SK-N-SH (cell line): Measurements from ENCODE around the gene OSTF1. TPM values are rescaled to one million over a fixed set of nuclear protein-coding genes. Genes with fewer than 3 reads are reported as not detected.

Experiments used
- CTCF ChIA-PET: fragments of 300-600, 350-600 bp; formaldehyde crosslinking; extraction: SDS; loops from one replicate; lab custom pipeline; 2021; lab: Yijun Ruan, JAX
- POLR2A ChIA-PET: fragments of 350-600 bp; sonication (Branson Sonifier 250); formaldehyde crosslinking; extraction: SDS; loops from one replicate; lab custom pipeline; 2020; ENCODE audit warnings: antibody characterized with exemption, inconsistent platforms; lab: Yijun Ruan, JAX
- DNase-seq: peaks from one replicate; pipeline ENCODE4 v3.0.0; 2012
- H2AFZ ChIP-seq: fragments of 200-600 bp; sonication (generic); 2 replicates; pipeline ENCODE4 v1.8.1; 2016; ENCODE audit warnings: antibody characterized with exemption, mild to moderate bottlenecking, low read depth
- H3F3A ChIP-seq: fragments of 200-600 bp; sonication (generic); replicated peaks from 2 replicates; pipeline ENCODE3; 2016; ENCODE audit warnings: antibody characterized with exemption, mild to moderate bottlenecking; ENCODE audit not compliant: insufficient read depth
- H3K27ac ChIP-seq, 2 experiments: fragments of 200-500 bp in 1 of 2; fragments of 200-600 bp in 1 of 2; sonication (Bioruptor generic) in 1 of 2; sonication (generic), shearing (Covaris generic) in 1 of 2; 2 replicates each; pipeline versions ENCODE4 v1.5.1 to v1.6.1; 2014 to 2016; ENCODE audit warnings: low read depth in 2 of 2, inconsistent platforms in 1 of 2, low read length in 1 of 2, mild to moderate bottlenecking in 1 of 2, mixed read lengths in 1 of 2
- H3K27me3 ChIP-seq: fragments of 200-600 bp; sonication (generic), shearing (Covaris generic); 2 replicates; pipeline ENCODE4 v1.6.1; 2016; ENCODE audit warnings: mixed run types; ENCODE audit not compliant: insufficient read depth
- H3K36me3 ChIP-seq, 2 experiments: fragments of 200-500 bp in 1 of 2; fragments of 200-600 bp in 1 of 2; sonication (Bioruptor generic) in 1 of 2; sonication (generic) in 1 of 2; replicated peaks in 1 of 2; 2 replicates each; pipeline versions ENCODE3 to v1.5.1; 2014 to 2016; ENCODE audit warnings: low read length in 1 of 2, mild to moderate bottlenecking in 1 of 2; ENCODE audit not compliant: insufficient read depth in 2 of 2, control insufficient read depth in 1 of 2
- H3K4me1 ChIP-seq, 2 experiments: fragments of 200-500 bp in 1 of 2; fragments of 200-600 bp in 1 of 2; sonication (Bioruptor generic) in 1 of 2; sonication (generic), shearing (Covaris generic) in 1 of 2; 2 replicates each; pipeline versions ENCODE4 v1.5.1 to v1.6.1; 2014 to 2016; ENCODE audit warnings: low read depth in 1 of 2, low read length in 1 of 2, mixed run types in 1 of 2; ENCODE audit not compliant: insufficient read depth in 2 of 2, control insufficient read depth in 1 of 2
- H3K4me2 ChIP-seq: fragments of 200-600 bp; sonication (generic), shearing (Covaris generic); 2 replicates; pipeline ENCODE4 v1.6.1; 2017; ENCODE audit warnings: mixed run types
- H3K4me3 ChIP-seq, 2 experiments: fragments of 200-500 bp in 1 of 2; fragments of 200-600 bp in 1 of 2; sonication (Bioruptor generic) in 1 of 2; sonication (generic), shearing (Covaris generic) in 1 of 2; 2 replicates each; pipeline versions ENCODE4 v1.5.1 to v1.8.1; 2014 to 2016; ENCODE audit warnings: low read depth in 2 of 2, inconsistent platforms in 1 of 2, low read length in 1 of 2, mild to moderate bottlenecking in 1 of 2, mixed read lengths in 1 of 2, moderate library complexity in 1 of 2
- H3K79me2 ChIP-seq: fragments of 200-600 bp; sonication (generic); 2 replicates; pipeline ENCODE4 v1.8.1; 2017; ENCODE audit warnings: mild to moderate bottlenecking; ENCODE audit not compliant: insufficient read depth
- H3K9ac ChIP-seq: fragments of 200-600 bp; sonication (generic); 2 replicates; pipeline ENCODE4 v1.6.1; 2017; ENCODE audit warnings: mixed run types
- H3K9me2 ChIP-seq: fragments of 200-600 bp; sonication (generic); 2 replicates; pipeline ENCODE4 v1.6.1; 2017; ENCODE audit warnings: mixed run types
- H3K9me3 ChIP-seq: fragments of 200-600 bp; sonication (generic); 2 replicates; pipeline ENCODE4 v1.6.1; 2017; ENCODE audit warnings: mixed run types, mild to moderate bottlenecking, moderate library complexity
- H4K20me1 ChIP-seq: fragments of 200-600 bp; sonication (generic); 2 replicates; pipeline ENCODE4 v1.6.1; 2017; ENCODE audit warnings: mild to moderate bottlenecking, mixed run types; ENCODE audit not compliant: insufficient read depth
- CHD2 ChIP-seq: fragments of 150-350 bp; IDR thresholded peaks from 2 replicates; pipeline ENCODE4 v1.6.1; 2018; ENCODE audit warnings: low read length; ENCODE audit not compliant: partially characterized antibody
- FOXJ3 ChIP-seq: sonication (generic); formaldehyde crosslinking; IDR thresholded peaks from 2 replicates; pipeline ENCODE4 v1.5.1; 2020; ENCODE audit warnings: mild to moderate bottlenecking, missing genetic modification reagents
- JUND ChIP-seq: IDR thresholded peaks from 2 replicates; pipeline ENCODE4 v1.4.0; 2012
- MAX ChIP-seq: IDR thresholded peaks from 2 replicates; pipeline ENCODE4 v1.4.0; 2012; ENCODE audit warnings: low read depth
- MXI1 ChIP-seq: IDR thresholded peaks from 2 replicates; pipeline ENCODE4 v1.6.1; 2012; ENCODE audit warnings: mild to moderate bottlenecking, low read depth, low read length, improper control_type of control experiment
- NFIC ChIP-seq: IDR thresholded peaks from 2 replicates; pipeline ENCODE4 v1.4.0; 2012; ENCODE audit warnings: borderline replicate concordance
- POLR2AphosphoS5 ChIP-seq: IDR thresholded peaks from 2 replicates; pipeline ENCODE4 v1.6.1; 2012; ENCODE audit warnings: low read depth, low read length
- RAD21 ChIP-seq: IDR thresholded peaks from 2 replicates; pipeline ENCODE4 v1.6.1; 2012; ENCODE audit warnings: mild to moderate bottlenecking, low read length
- REST ChIP-seq: IDR thresholded peaks from 2 replicates; pipeline ENCODE4 v1.6.1; 2012; ENCODE audit warnings: mild to moderate bottlenecking, low read depth, low read length, moderate library complexity
- TAF1 ChIP-seq: IDR thresholded peaks from 2 replicates; pipeline ENCODE4 v1.6.1; 2012; ENCODE audit warnings: low read depth, mild to moderate bottlenecking, low read length, moderate library complexity, borderline replicate concordance
- USF2 ChIP-seq: fragments of 150-350 bp; IDR thresholded peaks from 2 replicates; pipeline ENCODE4 v1.6.1; 2017; ENCODE audit warnings: antibody characterized with exemption, low read length, low read depth, borderline replicate concordance
- WGBS: methylation state at CpG from one replicate; pipeline ENCODE4 v1.1.6; 2017; ENCODE audit warnings: low lambda C conversion rate; 5-methylcytosine and 5-hydroxymethylcytosine counted together
- polyA plus RNA-seq, 3 experiments: library from polyadenylated mRNA; depleted of rRNA; stranded (reverse); fragments of >200 nt; gene quantifications; 2 replicates each; pipeline ENCODE4 v1.2.3, GENCODE V29; 2012
- TF ChIP-seq, protein P1 (sequence below): fragments of 200-600 bp; sonication (generic); IDR thresholded peaks from 2 replicates; pipeline ENCODE4 v1.6.1; 2017; ENCODE audit warnings: antibody characterized with exemption, mild to moderate bottlenecking, moderate library complexity

The OSTF1 gene
- polyA plus RNA-seq, 1 of the 3 experiments (the other 2 are of a cell fraction): 9.5 TPM

DNA sequence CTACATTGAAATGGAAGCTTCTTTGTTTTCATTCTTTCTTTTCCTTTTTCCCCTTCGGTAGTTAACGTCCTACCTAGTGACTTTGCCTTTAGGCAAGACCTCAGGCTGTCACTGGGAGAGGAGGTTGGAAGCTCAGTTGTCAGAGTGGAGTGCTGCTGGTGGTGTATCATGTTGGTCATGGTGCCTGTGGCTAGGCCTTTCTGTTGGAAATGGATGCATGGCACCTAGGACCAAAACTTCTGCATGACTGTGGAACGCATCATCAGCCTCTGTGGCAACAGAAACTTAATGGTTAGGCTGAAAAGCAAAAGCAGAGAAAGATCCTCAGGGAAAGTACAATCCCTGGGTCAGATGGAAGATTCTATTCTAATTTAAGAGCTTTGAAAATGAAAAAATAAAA is 57.9 kb downstream of the OSTF1 start:
- CTCF ChIA-PET: no interaction called here
- no peaks in the 10 kb centered on the region for H3K9me2 ChIP-seq
- no peaks in the 10 kb centered on the region for H3K27me3 ChIP-seq
- 0 out of 2 replicates have a peak overlapping the region, but pooled peaks have one; percentile 49 for H2AFZ ChIP-seq
- no peaks in the 10 kb centered on the region for H3K9me3 ChIP-seq
- no peaks in the 10 kb centered on the region for H3K79me2 ChIP-seq
- POLR2A ChIA-PET: no interaction called here
- TF ChIP-seq MXI1 (no peak), TAF1 (no peak), NFIC (no peak), CHD2 (no peak), POLR2AphosphoS5 (no peak), USF2 (no peak), FOXJ3 (CRISPR knock-in tag) (no peak), RAD21 (no peak)
- TF ChIP-seq, protein P1, sequence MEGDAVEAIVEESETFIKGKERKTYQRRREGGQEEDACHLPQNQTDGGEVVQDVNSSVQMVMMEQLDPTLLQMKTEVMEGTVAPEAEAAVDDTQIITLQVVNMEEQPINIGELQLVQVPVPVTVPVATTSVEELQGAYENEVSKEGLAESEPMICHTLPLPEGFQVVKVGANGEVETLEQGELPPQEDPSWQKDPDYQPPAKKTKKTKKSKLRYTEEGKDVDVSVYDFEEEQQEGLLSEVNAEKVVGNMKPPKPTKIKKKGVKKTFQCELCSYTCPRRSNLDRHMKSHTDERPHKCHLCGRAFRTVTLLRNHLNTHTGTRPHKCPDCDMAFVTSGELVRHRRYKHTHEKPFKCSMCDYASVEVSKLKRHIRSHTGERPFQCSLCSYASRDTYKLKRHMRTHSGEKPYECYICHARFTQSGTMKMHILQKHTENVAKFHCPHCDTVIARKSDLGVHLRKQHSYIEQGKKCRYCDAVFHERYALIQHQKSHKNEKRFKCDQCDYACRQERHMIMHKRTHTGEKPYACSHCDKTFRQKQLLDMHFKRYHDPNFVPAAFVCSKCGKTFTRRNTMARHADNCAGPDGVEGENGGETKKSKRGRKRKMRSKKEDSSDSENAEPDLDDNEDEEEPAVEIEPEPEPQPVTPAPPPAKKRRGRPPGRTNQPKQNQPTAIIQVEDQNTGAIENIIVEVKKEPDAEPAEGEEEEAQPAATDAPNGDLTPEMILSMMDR: no peak
- no peaks in the 10 kb centered on the region for H4K20me1 ChIP-seq
- peaks cover 0 to 12% of the 10 kb centered on the region in 2 experiments for H3K36me3 ChIP-seq
- no peak overlapping the region; the same call in 1 of the 2 replicates for H3K4me2 ChIP-seq
- whole genome bisulfite sequencing: 21% methylated on average over 3 of the region's 3 CpGs
- peaks cover 30% of the 10 kb centered on the region for H3F3A ChIP-seq
- no peak overlapping the region for H3K4me3 ChIP-seq
- DNase-seq: no peak
- peak overlapping the region in 1 of 2 experiments; percentile 85; a peak in 2 of 4 replicates for H3K27ac ChIP-seq
- peaks cover 0 to 4% of the 10 kb centered on the region in 2 experiments; a peak in 2 of 4 replicates for H3K4me1 ChIP-seq
- no peak overlapping the region for H3K9ac ChIP-seq

DNA sequence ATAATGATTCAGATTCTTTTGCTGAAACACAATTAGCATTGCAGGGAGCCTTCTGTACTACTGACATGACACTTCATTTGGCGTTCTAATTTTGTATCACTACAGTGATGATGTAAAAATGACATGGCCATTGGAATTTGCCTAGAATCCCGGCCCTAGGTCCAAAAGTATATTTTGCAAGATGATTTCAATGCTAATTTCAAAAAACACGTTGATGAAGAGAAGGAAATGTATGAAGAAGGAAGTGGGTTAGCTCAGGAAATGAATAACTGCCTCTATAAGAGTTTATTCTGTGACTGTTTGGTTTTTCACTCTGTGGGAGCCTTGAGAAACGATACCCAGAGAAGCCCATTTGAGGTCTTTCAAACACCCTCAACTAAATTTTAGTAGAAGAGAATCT is 59.3 kb downstream of the OSTF1 start:
- H3K27ac ChIP-seq: peak overlapping the region in 1 of 2 experiments; percentile 85; a peak in 3 of 4 replicates
- no peaks in the 10 kb centered on the region for H4K20me1 ChIP-seq
- H3K27me3 ChIP-seq: no peaks in the 10 kb centered on the region
- H3K9ac ChIP-seq: peak overlapping the region; percentile 45; the same call in 1 of the 2 replicates
- H3K36me3 ChIP-seq: peaks cover 0 to 8% of the 10 kb centered on the region in 2 experiments
- no peaks in the 10 kb centered on the region for H3K9me3 ChIP-seq
- H3K4me1 ChIP-seq: peaks cover 0 to 4% of the 10 kb centered on the region in 2 experiments; a peak in 2 of 4 replicates
- peak overlapping the region; percentile 66; the same call in 1 of the 2 replicates for H3K4me2 ChIP-seq
- H3K79me2 ChIP-seq: no peaks in the 10 kb centered on the region
- ChIA-PET POLR2A (no interaction called here), CTCF (interaction anchor here (1.3 kb wide), 1 partner anchor 17 kb away, joined by 3 read pairs; no protein-coding TSS in a partner anchor)
- H3K4me3 ChIP-seq: no peak overlapping the region
- WGBS: 14% methylated on average over 4 of the region's 4 CpGs
- no peak for DNase-seq
- H2AFZ ChIP-seq: peak overlapping the region; percentile 58
- peaks cover 30% of the 10 kb centered on the region for H3F3A ChIP-seq
- no peaks in the 10 kb centered on the region for H3K9me2 ChIP-seq
- TF ChIP-seq JUND (no peak), MXI1 (no peak), REST (no peak), MAX (no peak)
